ENCODE results near the gene COL21A1. TPM values are rescaled to one million over a fixed set of nuclear protein-coding genes. Genes with fewer than 3 reads are reported as not detected.

Gene COL21A1
- total RNA-seq, 1 experiment from 2014 or later = 1.8 TPM

- WGBS (ENCODE audit: extremely low coverage, insufficient read length, low lambda C conversion rate) = no CpG with 5 or more reads among the region's 1 CpG
- Histone ChIP-seq H2AFZ (ENCODE audit: low read length) (no peak overlapping the region), H2BK120ac (ENCODE audit: low read depth, low read length, poor library complexity, severe bottlenecking) (no peak overlapping the region), H3T11ph (ENCODE audit: low read length) (no peak overlapping the region), H2BK15ac (ENCODE audit: low read depth, low read length) (no peak overlapping the region), H2BK5ac (ENCODE audit: insufficient read length, low read length) (no peak overlapping the region), H2BK20ac (ENCODE audit: low read depth, low read length, poor library complexity, severe bottlenecking) (no peak overlapping the region), H3K23ac (ENCODE audit: insufficient read length, low read depth, low read length) (no peak overlapping the region), H3K4me2 (ENCODE audit: insufficient read depth, insufficient read length, low read length) (no peak overlapping the region), H2AK5ac (ENCODE audit: insufficient read length, low read length) (no peak overlapping the region), H4K91ac (ENCODE audit: insufficient read length, low read depth, low read length) (no peak overlapping the region), H3K18ac (ENCODE audit: insufficient read length, low read depth, low read length) (no peak overlapping the region), H3K9ac (ENCODE audit: extremely low read depth, insufficient read length, low read length) (no peak overlapping the region), H3K79me1 (ENCODE audit: insufficient read depth, low read depth, low read length, poor library complexity, severe bottlenecking) (no peaks in the 10 kb centered on the region), H3K14ac (ENCODE audit: insufficient read depth, low read length) (no peak overlapping the region), H3K27ac (ENCODE audit: insufficient read length, low read depth, low read length) (no peak overlapping the region), H4K8ac (replicated peaks; ENCODE audit: insufficient read length, low read depth, low read length) (no peak overlapping the region), H3K79me2 (ENCODE audit: insufficient read depth, low read length) (no peaks in the 10 kb centered on the region), H4K5ac (ENCODE audit: insufficient read length, low read depth, low read length) (no peak overlapping the region), H3K4me1 (ENCODE audit: insufficient read depth, low read length) (no peaks in the 10 kb centered on the region), H4K20me1 (ENCODE audit: control insufficient read depth, insufficient read depth, insufficient read length) (no peaks in the 10 kb centered on the region), H3K9me3 (ENCODE audit: control insufficient read depth, low read depth, low read length) (no peaks in the 10 kb centered on the region), H3K23me2 (ENCODE audit: insufficient read length, low read depth, low read length, poor library complexity, severe bottlenecking) (no peaks in the 10 kb centered on the region), H3K56ac (ENCODE audit: insufficient read length, low read depth, low read length) (no peak overlapping the region), H2BK12ac (ENCODE audit: insufficient read length, low read depth, low read length) (no peak overlapping the region), H3K4ac (ENCODE audit: low read depth, low read length) (no peak overlapping the region), H3K27me3 (ENCODE audit: insufficient read depth, low read length) (no peaks in the 10 kb centered on the region)
- H3K27ac Mint-ChIP-seq = no peak overlapping the region
- TF ChIP-seq CTCF (conservative IDR thresholded peaks at IDR 0.05) = no peak
- H3K9me3 Mint-ChIP-seq = no peaks in the 10 kb centered on the region
- H3K27me3 Mint-ChIP-seq (ENCODE audit: low read depth) = no peaks in the 10 kb centered on the region
- no peaks in the 10 kb centered on the region for H3K4me1 Mint-ChIP-seq
- no peaks in the 10 kb centered on the region for H3K36me3 Mint-ChIP-seq (ENCODE audit: insufficient read depth in 1 of 3, low read depth in 3 of 3)
- no peak overlapping the region for H3K4me3 Mint-ChIP-seq
- DNase-seq = no peak
Observed at GRCh38 chr6:56040889-56041301, 206.5 kb downstream of the COL21A1 start.
